B cell (primary cell): ENCODE measurements around the gene ASAH2B. TPM values are rescaled to one million over a fixed set of nuclear protein-coding genes. Genes with fewer than 3 reads are reported as not detected.
"Not testable (repeated sequence)": the region's sequence is repeated elsewhere in the genome, so short reads cannot be mapped to it uniquely, and the experiment has no call there.

Source experiments
- ATAC-seq: fragments of 200-7000 bp; cut with Tn5 transposase; one replicate; pipeline ENCODE4 v1.10.0; 2021; ENCODE audit warnings: low read depth, mild to moderate bottlenecking, moderate number of reproducible peaks, moderate library complexity
- CTCF ChIA-PET: fragments of 350-600 bp; sonication (Branson Sonifier 250); formaldehyde crosslinking; loops from one replicate; lab custom pipeline; 2021; ENCODE audit warnings: antibody characterized with exemption, inconsistent platforms; lab: Charles Lee
- POLR2A ChIA-PET: fragments of 350-600 bp; sonication (Branson Sonifier 250); formaldehyde crosslinking; loops from one replicate; lab custom pipeline; 2021; ENCODE audit warnings: antibody characterized with exemption; lab: Charles Lee
- DNase-seq: peaks from one replicate; pipeline ENCODE4 v3.0.0; 2013
- H2AFZ ChIP-seq: 2 replicates; pipeline ENCODE4 v1.6.1; 2012; ENCODE audit warnings: mild to moderate bottlenecking, low read depth, low read length; ENCODE audit not compliant: insufficient read depth, poor library complexity, severe bottlenecking
- H3K27ac ChIP-seq, 2 donors: 1 replicate in 1 of 2; 2 replicates in 1 of 2; pipeline ENCODE4 v1.5.1; 2012 to 2013; ENCODE audit warnings: low read length in 2 of 2, mild to moderate bottlenecking in 2 of 2, moderate library complexity in 1 of 2
- H3K27me3 ChIP-seq, 4 experiments: fragments of 200-600 bp in 1 of 4; sonication (generic) in 1 of 4; replicated peaks in 1 of 4; 1 replicate in 2 of 4; 2 replicates in 2 of 4; pipeline versions ENCODE4 v1.6.1 to v1.7.0; 2013 to 2016; ENCODE audit warnings: low read length in 3 of 4, mild to moderate bottlenecking in 2 of 4, mixed read lengths in 1 of 4, moderate library complexity in 1 of 4; ENCODE audit not compliant: insufficient read depth in 4 of 4, control insufficient read depth in 3 of 4; ENCODE audit errors: control extremely low read depth in 1 of 4
- H3K36me3 ChIP-seq, 2 experiments: replicated peaks in 1 of 2; 1 replicate in 1 of 2; 2 replicates in 1 of 2; pipeline versions ENCODE4 v1.6.1 to v1.7.1; 2013; ENCODE audit warnings: low read length in 1 of 2; ENCODE audit not compliant: insufficient read depth in 2 of 2, control insufficient read depth in 1 of 2; ENCODE audit errors: control extremely low read depth in 1 of 2, extremely low read depth in 1 of 2
- H3K4me1 ChIP-seq, 2 donors: fragments of 200-600 bp in 1 of 2; sonication (generic) in 1 of 2; 1 replicate in 1 of 2; 2 replicates in 1 of 2; pipeline versions ENCODE4 v1.5.1 to v1.6.1; 2013 to 2017; ENCODE audit warnings: low read length in 2 of 2; ENCODE audit not compliant: control insufficient read depth in 2 of 2, insufficient read depth in 2 of 2
- H3K4me2 ChIP-seq: replicated peaks from 2 replicates; pipeline ENCODE3; 2012; ENCODE audit warnings: mild to moderate bottlenecking, low read depth, low read length; ENCODE audit not compliant: poor library complexity, severe bottlenecking
- H3K4me3 ChIP-seq, 5 experiments: fragments of 200-600 bp in 1 of 5; sonication (generic) in 1 of 5; 1 replicate in 3 of 5; 2 replicates in 2 of 5; pipeline versions ENCODE4 v1.5.1 to v1.7.0; 2011 to 2016; ENCODE audit warnings: low read length in 4 of 5, mild to moderate bottlenecking in 4 of 5, low read depth in 2 of 5, control low read depth in 1 of 5, moderate library complexity in 1 of 5; ENCODE audit not compliant: insufficient read depth in 1 of 5; ENCODE audit errors: control extremely low read depth in 1 of 5, extremely low read depth in 1 of 5
- H3K79me2 ChIP-seq: fragments of 200-600 bp; sonication (generic); one replicate; pipeline ENCODE4 v1.6.0; 2016; ENCODE audit warnings: low read length; ENCODE audit not compliant: control insufficient read depth, insufficient read depth
- H3K9ac ChIP-seq: fragments of 200-600 bp; sonication (generic); 2 replicates; pipeline ENCODE4 v1.6.1; 2017; ENCODE audit warnings: mild to moderate bottlenecking, low read length, moderate library complexity
- H3K9me3 ChIP-seq, 3 donors: one replicate each; pipeline versions ENCODE4 v1.6.1 to v1.7.1; 2013; ENCODE audit warnings: low read length in 2 of 3; ENCODE audit not compliant: control insufficient read depth in 2 of 3, insufficient read depth in 1 of 3; ENCODE audit errors: control extremely low read depth in 1 of 3
- H4K20me1 ChIP-seq: 2 replicates; pipeline ENCODE4 v1.6.0; 2012; ENCODE audit warnings: mild to moderate bottlenecking, low read length; ENCODE audit not compliant: insufficient read depth, control insufficient read depth, poor library complexity, severe bottlenecking
- H3K27ac Mint-ChIP-seq: one replicate; pipeline ENCODE4 v1.8.0; 2021; ENCODE audit warnings: mixed read lengths
- H3K27me3 Mint-ChIP-seq: one replicate; pipeline ENCODE4 v1.8.0; 2021; ENCODE audit warnings: mixed read lengths
- H3K4me1 Mint-ChIP-seq: one replicate; pipeline ENCODE4 v1.8.0; 2021; ENCODE audit warnings: mixed read lengths
- H3K4me3 Mint-ChIP-seq: one replicate; pipeline ENCODE4 v1.8.0; 2021; ENCODE audit warnings: mixed read lengths
- H3K9me3 Mint-ChIP-seq: one replicate; pipeline ENCODE4 v1.8.0; 2022; ENCODE audit warnings: mixed read lengths; ENCODE audit not compliant: insufficient read depth
- CTCF ChIP-seq: fragments of 200-600 bp; IDR thresholded peaks from one replicate; pipeline ENCODE4 v1.8.0; 2022; ENCODE audit warnings: antibody characterized with exemption, mild to moderate bottlenecking
- EZH2 ChIP-seq: IDR thresholded peaks from 2 replicates; pipeline ENCODE4 v1.6.1; 2012; ENCODE audit warnings: borderline replicate concordance, low read depth, mild to moderate bottlenecking, moderate library complexity, low read length; ENCODE audit not compliant: insufficient read depth, poor library complexity, severe bottlenecking
- WGBS: methylation state at CpG from one replicate; pipeline ENCODE4 v1.1.5; 2013; ENCODE audit warnings: missing lambda C conversion rate; ENCODE audit not compliant: insufficient coverage; 5-methylcytosine and 5-hydroxymethylcytosine counted together
- intact Hi-C: fragments of 100-400 bp; cut with micrococcal nuclease; formaldehyde crosslinking; loops from one replicate; pipeline ENCODE4 v1.10.0; 2022
- polyA plus RNA-seq: library from polyadenylated mRNA; depleted of rRNA; stranded (reverse); fragments of >200 nt; gene quantifications from 2 replicates; pipeline ENCODE4 v1.2.3, GENCODE V29; 2012
- total RNA-seq, 2 donors: library from RNA; stranded (reverse); fragments of 120-200 nt in 1 of 2; gene quantifications; 1 replicate in 1 of 2; 2 replicates in 1 of 2; pipeline versions ENCODE4 v1.2.3 to v1.2.4, GENCODE V29; 2013 to 2022

The ASAH2B gene
- total and polyA plus RNA-seq, 2 donors (not counting 1 experiment from before 2014, with no cell fraction given), result 1.0 to 1.1 TPM

GRCh38 chr10:50787962-50788361 is 48.2 kb downstream of the ASAH2B start:
- H3K9me3 Mint-ChIP-seq, CTCF ChIA-PET, H3K9me3 ChIP-seq, ATAC-seq, H4K20me1 ChIP-seq, H3K4me1 ChIP-seq, H3K9ac ChIP-seq, POLR2A ChIA-PET, H3K79me2 ChIP-seq, H3K27ac ChIP-seq, H2AFZ ChIP-seq, H3K4me2 ChIP-seq, H3K27me3 ChIP-seq, H3K4me3 Mint-ChIP-seq, H3K4me3 ChIP-seq, H3K36me3 ChIP-seq, DNase-seq, intact Hi-C loops, H3K4me1 Mint-ChIP-seq, H3K27ac Mint-ChIP-seq: not testable (repeated sequence)
- WGBS, result 83% methylated on average over 3 of the region's 5 CpGs
- H3K27me3 Mint-ChIP-seq, result peaks cover 28% of the 10 kb centered on the region

GRCh38 chr10:50788951-50789945 is 49.5 kb downstream of the ASAH2B start:
- H3K9me3 ChIP-seq, result no peaks in the 10 kb centered on the region
- no peak overlapping the region for H2AFZ ChIP-seq
- TF ChIP-seq CTCF (no peak), EZH2 (no peak)
- no peaks in the 10 kb centered on the region for H4K20me1 ChIP-seq
- H3K4me3 ChIP-seq, result no peak overlapping the region
- no peak overlapping the region for H3K9ac ChIP-seq
- Mint-ChIP-seq H3K4me1 (no peaks in the 10 kb centered on the region), H3K27ac (no peak overlapping the region), H3K9me3 (no peaks in the 10 kb centered on the region), H3K27me3 (peaks cover 39% of the 10 kb centered on the region), H3K4me3 (no peak overlapping the region)
- no peak overlapping the region for H3K27ac ChIP-seq
- WGBS, result no CpG with 5 or more reads among the region's 1 CpG
- H3K4me1 ChIP-seq, result no peaks in the 10 kb centered on the region
- intact Hi-C loops, result no loop called here
- DNase-seq (no peak), ATAC-seq (no peak)
- POLR2A ChIA-PET, result no interaction called here
- no peak overlapping the region for H3K4me2 ChIP-seq
- no peaks in the 10 kb centered on the region for H3K79me2 ChIP-seq
- H3K36me3 ChIP-seq, result no peaks in the 10 kb centered on the region
- no peaks in the 10 kb centered on the region for H3K27me3 ChIP-seq
- CTCF ChIA-PET, result no interaction called here
